Lung microvascular endothelial cell (primary cell): ENCODE measurements around the gene EXOC3L4. TPM values are rescaled to one million over a fixed set of nuclear protein-coding genes. Genes with fewer than 3 reads are reported as not detected.
"Not testable (repeated sequence)": the region's sequence is repeated elsewhere in the genome, so short reads cannot be mapped to it uniquely, and the experiment has no call there.

Experiments used
- DNase-seq, 2 donors: peaks; one replicate each; pipeline versions ENCODE4 v3.0.0 to v3.0.0-alpha.2; 2010; ENCODE audit warnings: low read depth in 2 of 2
- total RNA-seq: library from RNA; depleted of rRNA; stranded (reverse); fragments of >200 nt; gene quantifications from 2 replicates; pipeline ENCODE4 v1.2.1, GENCODE V29; 2014

EXOC3L4 gene
- total RNA-seq, 1 donor from 2014 or later = not detected

DNA sequence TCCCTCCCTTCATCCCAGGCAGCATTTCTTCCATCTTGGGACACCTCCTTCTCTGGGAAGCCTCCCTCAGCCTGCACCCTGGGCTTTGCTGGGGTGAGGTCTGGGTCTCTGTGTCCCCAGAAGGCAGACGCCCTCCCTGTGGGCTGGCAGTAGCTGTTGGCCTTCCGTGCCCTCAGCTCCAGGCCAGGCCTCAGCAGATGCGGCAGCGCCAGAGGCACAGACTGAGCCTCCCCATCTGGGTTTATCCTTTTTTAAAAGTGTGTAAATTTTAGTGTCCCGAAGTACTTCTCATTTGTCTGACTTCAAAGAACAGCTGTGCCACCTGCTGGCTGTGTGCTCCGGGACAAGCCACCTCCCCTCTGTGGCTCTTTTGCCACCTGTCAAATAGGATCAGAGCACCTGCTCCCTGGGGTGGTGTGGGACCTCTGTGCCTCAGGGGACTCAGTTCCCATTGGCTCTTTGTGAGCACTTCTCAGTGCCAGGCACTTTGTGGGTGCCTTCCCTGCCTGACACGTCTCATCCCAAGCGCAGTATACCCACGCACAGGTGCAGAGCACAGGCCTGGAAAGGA, 11.1 kb downstream of the EXOC3L4 start:
- DNase-seq = peak in 1 of 2 donors; percentile 41

DNA sequence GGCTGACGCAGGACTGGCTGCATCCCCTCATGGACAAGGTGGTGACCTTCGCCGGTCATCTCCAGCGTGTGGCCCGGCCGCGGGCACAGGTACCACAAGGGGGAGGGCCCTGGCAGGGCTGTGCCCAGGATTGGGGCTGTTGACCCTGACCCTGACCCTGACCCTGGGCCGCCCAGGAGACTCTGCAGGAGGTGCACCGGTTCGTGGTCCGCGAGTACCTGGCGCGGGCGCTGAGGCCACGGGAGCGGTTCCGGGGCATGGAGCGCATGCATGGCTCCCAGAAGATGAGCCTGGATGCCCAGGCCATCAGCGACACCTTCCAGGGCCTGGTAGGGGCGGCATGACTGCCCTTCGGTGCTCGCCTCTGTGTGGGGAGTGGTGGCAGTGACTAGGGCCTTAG, 12.9 kb downstream of the EXOC3L4 start:
- no peak for DNase-seq

GRCh38 chr14:103107941-103108748, 13.6 kb downstream of the EXOC3L4 start:
- no peak for DNase-seq

DNA sequence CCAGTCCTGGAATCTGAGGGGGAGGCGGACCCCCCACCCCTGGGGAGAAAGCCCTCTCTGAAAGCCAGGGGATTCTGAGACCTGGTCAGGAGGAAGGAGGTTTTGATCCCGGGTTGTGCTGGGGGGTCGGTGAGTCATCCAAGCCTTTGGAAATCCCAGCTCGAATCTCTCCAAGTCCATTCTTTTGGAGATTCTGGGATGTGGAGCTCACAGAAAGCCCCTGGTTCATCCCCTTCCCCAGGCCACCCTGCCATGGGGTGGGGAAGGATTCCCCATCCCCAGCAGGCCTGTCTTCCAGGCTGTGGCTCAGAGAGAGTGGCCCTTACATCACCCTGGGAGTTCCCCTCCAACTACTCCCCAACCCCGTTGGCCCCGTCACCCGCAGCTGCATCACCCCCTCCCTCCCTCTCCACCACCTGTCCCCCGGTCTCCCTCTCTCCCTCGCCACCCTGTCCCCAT, 14.3 kb downstream of the EXOC3L4 start:
- peak in 1 of 2 donors; percentile 28 for DNase-seq

- peak; percentile 62 to 75 for DNase-seq
Measured at GRCh38 chr14:103109535-103110441, 15.3 kb downstream of the EXOC3L4 start.

- no peak for DNase-seq
Measured at GRCh38 chr14:103110681-103111231, 16.2 kb downstream of the EXOC3L4 start.

GRCh38 chr14:103111232-103111868, 16.8 kb downstream of the EXOC3L4 start:
- DNase-seq = no peak

DNA sequence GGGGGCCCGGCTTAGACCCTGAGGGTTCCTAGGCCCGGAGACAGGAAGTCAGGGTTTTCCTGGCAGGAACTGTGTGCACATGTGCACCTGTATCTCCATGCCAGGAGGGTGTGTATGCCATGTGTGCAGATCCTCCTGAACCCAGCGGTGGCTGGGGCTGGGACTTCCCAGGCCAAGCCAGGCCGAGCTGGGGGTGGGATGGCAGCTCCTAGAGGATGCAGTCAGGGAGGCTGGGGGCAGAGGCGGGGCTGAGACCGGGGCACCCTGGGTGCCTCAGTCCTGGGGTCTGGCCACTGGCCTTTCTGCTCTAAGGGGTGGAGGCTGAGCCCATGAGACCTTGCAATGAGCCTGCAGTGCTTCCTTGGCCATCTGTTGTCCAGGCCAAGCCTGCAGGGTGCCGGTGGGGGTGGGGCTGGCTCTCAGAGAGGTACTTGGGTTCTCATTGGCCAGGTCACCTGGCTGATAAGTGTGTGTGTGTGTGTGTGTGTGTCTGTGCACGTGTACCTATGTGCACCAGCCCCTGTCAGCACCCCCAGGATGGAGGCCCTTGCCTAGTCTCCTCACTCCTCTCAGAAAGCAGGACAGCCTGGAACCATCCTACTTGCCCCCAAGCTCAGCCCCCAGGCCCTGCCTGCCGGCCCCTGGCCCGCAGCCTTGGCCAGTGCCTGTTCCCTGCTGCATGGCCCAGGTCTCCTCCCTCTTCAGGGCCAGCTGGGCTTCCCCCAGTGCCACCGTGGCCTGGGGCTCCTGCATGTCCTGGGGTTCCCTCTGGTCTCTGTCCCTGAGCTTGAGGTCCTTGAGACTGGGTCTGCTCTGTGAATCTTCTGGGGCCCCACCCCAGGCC, 18.1 kb downstream of the EXOC3L4 start:
- DNase-seq = no peak

GRCh38 chr14:103113303-103113702, 18.8 kb downstream of the EXOC3L4 start:
- no peak for DNase-seq

DNA sequence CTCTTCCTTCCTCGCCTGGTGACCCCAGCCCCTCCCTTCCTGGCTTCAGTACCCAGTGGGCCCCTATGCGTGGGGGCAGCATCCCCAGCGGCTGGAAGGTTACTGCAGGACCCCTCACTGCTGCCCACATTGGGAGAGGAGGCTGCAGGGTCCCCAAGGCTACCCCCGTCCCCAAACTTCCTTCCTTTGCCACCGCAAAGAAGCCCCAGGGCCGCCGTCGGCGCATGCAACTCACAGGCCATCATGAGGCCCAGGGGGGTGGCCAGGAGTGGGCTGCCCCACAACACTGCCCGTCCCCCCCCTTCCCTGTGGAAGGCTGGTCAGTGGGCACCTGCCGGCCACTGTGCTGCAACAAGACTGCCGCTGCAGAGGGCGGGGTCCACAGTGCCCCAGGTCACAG, 19.2 kb downstream of the EXOC3L4 start:
- no peak for DNase-seq

DNA sequence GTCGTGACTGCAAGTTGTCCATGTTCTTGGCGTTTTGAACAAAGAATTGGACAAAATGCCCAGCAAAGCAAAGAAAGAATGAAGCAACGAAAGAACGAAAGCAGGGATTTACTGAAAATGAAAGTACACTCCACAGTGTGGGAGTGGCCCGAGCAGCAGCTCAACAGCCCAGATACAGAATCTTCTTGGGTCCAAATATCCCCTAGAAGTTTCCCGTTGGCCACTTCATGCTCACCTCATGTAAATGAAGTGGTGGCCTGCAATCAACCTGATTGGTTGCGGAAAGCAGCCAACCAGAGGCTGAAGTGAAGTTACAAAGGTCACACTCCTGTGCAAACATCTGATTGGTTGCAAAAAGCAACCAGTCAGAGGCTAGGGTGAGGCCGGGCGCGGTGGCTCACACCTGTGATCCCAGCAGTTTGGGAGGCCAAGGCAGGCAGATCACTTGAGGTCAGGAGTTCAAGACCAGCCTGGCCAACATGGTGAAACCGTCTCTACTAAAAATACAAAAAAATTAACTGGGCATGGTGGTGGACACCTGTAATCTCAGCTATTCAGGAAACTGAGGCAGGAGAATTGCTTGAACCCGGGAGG, 20.7 kb downstream of the EXOC3L4 start:
- not testable (repeated sequence) for DNase-seq

GRCh38 chr14:103115845-103116572, 21.5 kb downstream of the EXOC3L4 start:
- no peak for DNase-seq

- no peak for DNase-seq
Measured at GRCh38 chr14:103116636-103117035, 22.1 kb downstream of the EXOC3L4 start.

DNA sequence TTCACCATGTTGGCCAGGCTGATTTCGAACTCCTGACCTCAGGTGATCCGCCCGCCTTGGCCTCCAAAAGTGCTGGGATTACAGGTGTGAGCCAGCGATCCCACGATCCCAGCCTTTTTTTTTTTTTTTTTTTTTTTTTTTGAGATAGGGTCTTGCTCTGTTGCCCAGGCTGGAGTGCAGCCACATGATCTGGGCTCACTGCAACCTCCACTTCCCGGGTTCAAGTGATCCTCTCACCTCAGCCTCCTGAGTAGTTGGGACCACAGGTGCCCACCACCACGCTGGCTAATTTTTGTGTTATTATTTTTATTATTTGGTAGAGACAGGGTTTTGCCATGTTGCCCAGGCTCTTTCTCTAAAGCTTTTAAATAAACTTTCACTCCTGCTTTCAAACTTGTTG, 23.0 kb downstream of the EXOC3L4 start:
- DNase-seq = not testable (repeated sequence)

- DNase-seq = peak; percentile 61 to 66
Measured at GRCh38 chr14:103118018-103118662, 23.6 kb downstream of the EXOC3L4 start.

- no peak for DNase-seq
Measured at GRCh38 chr14:103118663-103119404, 24.3 kb downstream of the EXOC3L4 start.

DNA sequence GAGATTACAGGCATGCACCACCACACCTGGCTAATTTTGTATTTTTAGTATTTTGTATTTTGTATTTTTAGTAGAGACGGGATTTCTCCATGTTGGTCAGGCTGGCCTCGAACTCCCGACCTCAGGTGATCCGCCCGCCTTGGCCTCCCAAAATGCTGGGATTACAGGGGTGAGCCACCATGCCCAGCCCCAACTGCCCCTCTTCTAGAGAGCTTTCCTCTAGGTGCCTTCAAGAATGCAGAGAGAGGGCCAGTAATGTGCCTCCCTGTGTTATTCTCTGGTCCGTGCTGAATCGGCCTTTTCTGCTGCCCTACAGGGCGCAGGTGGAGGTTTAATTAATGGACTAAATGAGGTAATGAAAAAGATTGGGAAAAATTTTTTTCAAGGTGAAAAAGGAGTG, 25.0 kb downstream of the EXOC3L4 start:
- not testable (repeated sequence) for DNase-seq
